GM12891 (cell line): ENCODE measurements around the gene TSPAN11.

Experiments used
- DNase-seq: peaks from one replicate; pipeline ENCODE4 v3.0.0; 2011; ENCODE audit warnings: low spot score; ENCODE audit not compliant: insufficient read length
- FAIRE-seq: peaks from 2 replicates; lab custom pipeline; 2011; peaks lifted over from hg19 to GRCh38; lab: Jason Lieb, UNC
- PAX5 ChIP-seq: IDR thresholded peaks from 2 replicates; pipeline ENCODE4 v1.6.1; 2011; ENCODE audit warnings: low read length, moderate library complexity, mild to moderate bottlenecking; ENCODE audit not compliant: insufficient read depth, severe bottlenecking
- POLR2A ChIP-seq: IDR thresholded peaks from 2 replicates; pipeline ENCODE4 v1.6.1; 2011; ENCODE audit warnings: low read depth, low read length, control low read depth
- POLR2AphosphoS5 ChIP-seq: IDR thresholded peaks from 2 replicates; pipeline ENCODE4 v1.6.1; 2011; ENCODE audit warnings: low read depth, low read length, control low read depth
- POU2F2 ChIP-seq: IDR thresholded peaks from 2 replicates; pipeline ENCODE4 v1.6.1; 2011; ENCODE audit warnings: low read depth, mild to moderate bottlenecking, control low read depth, low read length, moderate library complexity
- SPI1 ChIP-seq: IDR thresholded peaks from 2 replicates; pipeline ENCODE4 v1.6.1; 2011; ENCODE audit warnings: low read depth, low read length, control low read depth
- TAF1 ChIP-seq: IDR thresholded peaks from 2 replicates; pipeline ENCODE4 v1.6.1; 2011; ENCODE audit warnings: low read depth, low read length, control low read depth

TSPAN11 gene

DNA sequence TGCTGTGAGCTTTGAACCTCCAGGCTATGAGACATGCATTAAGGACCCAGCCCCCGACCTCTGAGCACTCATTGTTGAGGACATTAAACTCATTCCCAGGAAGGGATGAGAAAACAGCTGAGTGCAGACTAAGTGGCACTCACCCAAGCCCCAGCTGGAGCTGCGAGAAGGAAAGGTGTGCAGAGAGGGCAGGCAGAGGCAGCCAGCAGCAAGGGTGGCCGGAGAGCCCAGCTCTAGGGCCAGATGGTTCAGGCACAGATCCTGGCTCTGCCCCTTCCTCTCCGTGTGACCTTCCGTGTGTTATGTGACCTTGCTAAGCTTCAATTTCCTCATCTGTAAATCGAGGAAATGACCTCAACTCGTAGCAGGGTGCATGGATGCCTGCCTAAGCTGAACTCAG is 3.7 kb downstream of the TSPAN11 start:
- no peak for DNase-seq
- TF ChIP-seq SPI1 (no peak), POLR2A (no peak), PAX5 (no peak), POLR2AphosphoS5 (no peak), TAF1 (no peak), POU2F2 (no peak)
- FAIRE-seq, result no peak

DNA sequence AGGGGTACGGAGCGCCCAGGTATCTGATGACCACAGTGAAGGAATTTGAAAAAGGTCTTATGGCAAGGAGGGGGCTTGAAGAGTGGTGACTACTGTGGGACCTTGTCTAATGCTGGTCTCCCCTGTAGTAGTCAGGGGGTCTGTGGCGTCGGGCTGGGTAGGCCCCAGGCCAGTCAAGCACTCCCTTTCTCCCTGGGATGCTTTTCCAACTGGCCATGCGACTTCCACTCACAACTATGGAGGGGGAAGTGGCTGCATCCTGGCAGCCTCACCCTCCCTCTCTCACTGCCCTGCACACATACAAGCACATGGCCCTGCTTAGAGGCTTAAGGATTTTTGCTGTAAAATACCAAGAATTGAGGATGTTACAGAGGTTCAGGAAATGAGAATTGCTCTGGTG is 4.1 kb downstream of the TSPAN11 start:
- DNase-seq (no peak), FAIRE-seq (no peak)
- TF ChIP-seq SPI1 (no peak), TAF1 (no peak), PAX5 (no peak)

DNA sequence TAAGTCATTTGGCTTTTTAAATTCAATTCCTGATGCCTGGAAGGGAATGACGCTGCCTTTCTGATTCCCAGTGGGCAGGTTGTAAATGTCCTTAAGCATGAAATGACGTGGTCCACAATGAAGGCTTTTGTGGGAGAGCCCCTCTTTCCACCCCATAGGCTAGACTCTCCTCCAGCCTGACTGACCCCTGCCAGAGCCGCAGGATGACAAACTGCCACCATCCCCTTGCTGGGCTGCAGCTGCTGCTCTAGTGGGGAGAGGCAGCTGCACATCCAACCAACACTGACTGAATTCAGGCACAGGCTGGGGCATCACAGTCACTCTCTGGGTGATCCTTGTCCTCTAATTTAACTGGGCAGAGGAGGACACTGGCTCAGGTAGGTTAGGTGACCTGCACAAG is 6.3 kb downstream of the TSPAN11 start:
- DNase-seq, result no peak
- TF ChIP-seq TAF1, result no peak
- no peak for TF ChIP-seq POU2F2
- no peak for TF ChIP-seq POLR2AphosphoS5
- no peak for TF ChIP-seq POLR2A
- TF ChIP-seq SPI1, result no peak
- TF ChIP-seq PAX5, result no peak
- FAIRE-seq, result no peak

DNA sequence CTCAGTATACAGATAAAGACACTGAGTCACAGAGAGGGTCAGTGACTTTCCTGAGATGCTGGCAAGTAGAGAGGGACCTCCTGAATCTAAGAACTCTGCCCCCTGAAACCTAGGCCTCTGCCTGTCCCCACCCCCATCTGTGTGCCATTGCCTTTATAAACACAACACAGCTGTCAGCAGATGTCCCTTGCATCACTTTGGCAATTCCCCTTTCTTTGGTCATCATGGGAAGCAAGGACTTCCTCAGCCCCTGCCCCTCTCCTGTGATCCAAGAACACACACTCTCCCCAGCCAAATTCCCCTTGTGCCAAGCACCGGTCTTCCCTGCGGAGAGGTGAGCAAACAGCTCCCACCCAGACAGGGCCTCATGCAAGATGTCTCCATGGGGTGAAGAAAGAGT is 8.3 kb downstream of the TSPAN11 start:
- FAIRE-seq, result no peak

DNA sequence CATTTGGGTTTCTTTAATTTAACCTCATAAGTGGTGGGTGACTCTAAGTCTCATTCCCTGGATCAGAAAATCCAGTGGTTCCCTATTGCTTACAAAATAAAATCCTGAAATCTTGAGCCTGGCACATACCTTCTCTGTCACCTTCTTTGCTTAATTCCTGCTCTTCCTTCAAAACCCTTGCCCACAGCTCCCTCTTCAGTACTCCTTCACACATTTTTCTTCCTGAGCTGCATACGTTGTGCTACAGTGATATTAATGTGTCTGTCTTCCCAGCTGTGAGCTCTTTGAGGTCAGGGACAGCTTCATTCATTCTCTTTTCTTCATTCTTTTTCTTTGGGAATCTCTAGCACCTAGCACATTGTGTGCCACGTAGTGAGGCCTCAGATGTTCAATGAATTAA is 9.5 kb downstream of the TSPAN11 start:
- FAIRE-seq (no peak), DNase-seq (no peak)
- no peak for TF ChIP-seq PAX5
- no peak for TF ChIP-seq POU2F2

More for the DNA sequence above, 8.3 kb downstream of the TSPAN11 start:
- TF ChIP-seq TAF1, result no peak
- TF ChIP-seq POU2F2, result no peak
- TF ChIP-seq PAX5, result no peak
- DNase-seq, result no peak

DNA sequence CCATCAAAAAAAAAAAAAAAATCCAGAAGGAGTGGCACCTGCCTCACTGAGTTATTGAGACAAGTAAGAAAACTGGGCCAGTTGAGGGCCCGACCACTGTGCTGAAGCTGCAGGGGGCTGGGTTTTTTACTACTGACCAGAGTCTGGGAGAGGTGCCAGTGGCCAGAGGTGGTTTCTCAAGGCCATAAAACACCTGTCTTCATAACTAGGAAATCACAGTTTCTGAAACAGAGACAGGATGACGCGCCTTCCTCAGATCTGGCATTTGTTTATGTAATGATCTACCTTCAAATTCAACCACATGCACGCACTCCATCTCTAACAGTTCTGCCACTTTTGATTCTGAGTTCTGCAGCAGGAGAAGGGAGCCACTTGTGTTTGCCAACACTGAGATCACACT is 12.7 kb downstream of the TSPAN11 start:
- FAIRE-seq (no peak), DNase-seq (no peak)
- TF ChIP-seq POLR2A (no peak), PAX5 (no peak), POLR2AphosphoS5 (no peak), SPI1 (no peak), POU2F2 (no peak)

DNA sequence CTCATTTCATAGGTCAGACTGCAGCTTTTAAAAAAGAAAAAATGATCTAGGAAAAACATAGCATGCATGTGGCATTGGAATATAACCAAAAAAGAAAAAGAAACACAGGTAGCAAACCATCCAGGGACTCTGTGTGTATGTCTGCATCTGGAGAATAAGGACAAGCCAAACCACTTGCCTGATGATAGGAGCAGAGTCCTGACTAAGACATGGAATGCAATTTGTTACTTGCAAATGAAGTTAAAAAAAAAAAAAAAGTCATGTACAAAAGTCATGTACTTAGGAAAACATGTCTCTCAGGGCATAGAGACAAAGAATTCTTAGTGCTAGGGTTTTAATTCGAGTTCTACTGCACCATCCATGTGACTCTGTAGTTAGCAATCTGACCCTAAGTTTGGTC is 15.9 kb downstream of the TSPAN11 start:
- FAIRE-seq, result no peak
- no peak for DNase-seq
- TF ChIP-seq PAX5 (no peak), POLR2A (no peak), TAF1 (no peak), POU2F2 (no peak), SPI1 (no peak), POLR2AphosphoS5 (no peak)

DNA sequence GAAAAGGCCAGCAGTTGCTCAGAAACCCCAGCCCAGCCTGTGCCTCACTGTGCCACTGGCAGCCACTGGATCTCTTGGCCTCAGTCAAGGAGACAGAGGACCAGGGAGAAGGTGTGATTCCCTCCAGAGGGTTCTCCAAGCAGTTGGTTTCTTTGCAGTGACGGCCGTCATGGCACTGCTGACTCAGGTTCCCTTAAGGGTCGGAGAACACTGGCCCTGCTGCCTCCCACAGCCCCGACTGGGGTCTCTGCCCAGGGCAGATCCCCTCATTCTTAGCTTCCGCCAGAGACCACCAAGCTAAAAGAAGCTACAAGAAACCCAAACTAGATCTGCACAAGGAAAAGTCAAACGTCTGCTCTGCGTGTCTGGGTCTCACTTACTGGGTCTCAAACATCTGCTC is 16.4 kb downstream of the TSPAN11 start:
- FAIRE-seq (no peak), DNase-seq (no peak)
- TF ChIP-seq PAX5 (no peak), TAF1 (no peak), SPI1 (no peak)

DNA sequence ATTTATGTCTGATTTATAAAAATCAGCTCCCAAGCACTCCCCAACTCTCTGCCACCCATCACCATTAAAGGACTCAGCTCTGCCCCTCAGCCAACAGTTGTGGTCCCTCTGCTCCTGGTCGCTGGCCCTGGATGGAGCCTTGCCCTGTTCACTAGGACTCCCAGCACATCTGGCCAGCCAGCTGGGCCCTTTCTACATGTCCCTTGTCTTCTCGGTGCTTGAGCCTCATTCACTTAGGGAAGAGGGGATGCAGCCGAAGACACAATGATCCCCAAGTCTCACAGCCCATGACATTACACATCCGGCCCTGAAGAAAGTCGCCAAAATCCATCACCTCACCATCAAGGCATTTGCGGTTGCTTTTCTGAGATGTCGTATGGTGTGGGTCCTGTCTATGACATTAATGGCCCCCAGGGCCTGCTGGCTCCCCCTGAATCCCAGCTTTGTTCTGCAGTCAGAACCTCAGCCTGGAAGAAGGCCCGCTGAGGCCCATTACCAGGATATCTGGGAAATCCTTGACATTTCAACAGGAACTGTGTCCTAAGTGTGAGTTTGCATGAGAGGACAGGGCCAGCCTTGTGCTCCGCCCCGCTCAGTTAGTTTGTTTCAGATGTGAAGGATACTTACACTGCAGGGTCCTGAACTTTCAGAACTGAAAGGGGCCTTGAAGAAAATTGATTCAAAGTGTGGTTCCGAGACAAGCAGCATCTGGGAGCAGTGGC is 19.1 kb downstream of the TSPAN11 start:
- TF ChIP-seq POLR2AphosphoS5 (no peak), PAX5 (no peak), POLR2A (no peak), TAF1 (no peak), SPI1 (no peak), POU2F2 (no peak)
- no peak for DNase-seq
- FAIRE-seq, result no peak

DNA sequence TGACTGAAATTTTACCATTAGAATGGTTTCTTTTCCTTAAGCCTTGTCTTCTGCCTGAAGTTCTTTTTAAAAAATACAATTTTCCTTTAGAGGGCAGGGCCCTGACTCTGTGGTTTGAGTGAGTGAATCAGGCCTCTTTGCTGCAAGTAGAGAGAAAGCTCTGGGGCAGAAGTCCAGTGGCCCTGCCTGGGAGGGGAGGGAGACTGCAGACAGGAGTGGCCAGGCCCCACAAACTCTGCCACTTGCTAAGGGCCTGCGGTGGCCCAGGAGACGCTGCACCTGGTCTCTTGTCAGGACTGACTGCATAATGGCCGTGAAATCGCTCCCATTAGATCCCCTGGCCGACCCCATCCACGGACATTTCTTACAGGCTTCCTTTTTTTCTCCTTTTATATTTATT is 25.5 kb downstream of the TSPAN11 start:
- no peak for TF ChIP-seq POLR2AphosphoS5
- TF ChIP-seq SPI1, result no peak
- TF ChIP-seq PAX5, result no peak
- no peak for TF ChIP-seq POU2F2
- TF ChIP-seq POLR2A, result no peak
- TF ChIP-seq TAF1, result no peak
- FAIRE-seq (no peak), DNase-seq (no peak)

DNA sequence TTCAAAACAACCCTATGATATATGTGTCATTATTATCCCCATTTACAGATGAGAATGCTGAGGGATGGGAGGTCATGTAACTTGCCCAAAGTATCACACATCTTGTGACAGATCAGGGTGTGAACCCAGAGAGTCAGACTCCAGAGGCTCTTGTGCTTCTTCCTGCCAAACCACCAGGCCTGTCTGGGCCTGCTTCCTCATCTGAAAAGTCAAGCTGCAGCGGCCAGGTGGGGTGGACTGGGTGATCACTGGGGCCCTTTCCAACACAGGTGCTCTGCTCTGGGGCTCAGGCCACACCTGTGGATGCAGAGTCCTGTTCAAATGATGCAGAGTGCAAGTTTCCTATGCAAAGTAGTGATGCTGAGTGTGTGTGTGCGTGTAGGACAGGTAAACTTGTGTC is 26.7 kb downstream of the TSPAN11 start:
- TF ChIP-seq SPI1 (no peak), POU2F2 (no peak)
- DNase-seq, result no peak
- FAIRE-seq, result no peak
